Sigmoid colon (tissue), 7 donors: ENCODE measurements around the gene CFAP210. TPM values are rescaled to one million over a fixed set of nuclear protein-coding genes. Genes with fewer than 3 reads are reported as not detected.

Experiments used
- DNase-seq: peaks from one replicate; pipeline ENCODE4 v3.0.0-alpha.2; 2019
- H3K27ac ChIP-seq, 4 donors: fragments of 200-600 bp; sonication (generic); one replicate each; pipeline ENCODE4 v1.5.1; 2016 to 2019; ENCODE audit warnings: mild to moderate bottlenecking in 1 of 4
- H3K27me3 ChIP-seq, 3 donors: fragments of 200-600 bp; sonication (generic); one replicate each; pipeline ENCODE4 v1.5.1; 2019; ENCODE audit warnings: mild to moderate bottlenecking in 1 of 3
- H3K36me3 ChIP-seq, 4 donors: fragments of 200-600 bp; sonication (generic); one replicate each; pipeline ENCODE4 v1.5.1; 2016 to 2019
- H3K4me1 ChIP-seq, 4 donors: fragments of 200-600 bp; sonication (generic); one replicate each; pipeline ENCODE4 v1.5.1; 2017 to 2019
- H3K4me3 ChIP-seq, 4 donors: fragments of 200-600 bp; sonication (generic); one replicate each; pipeline ENCODE4 v1.5.1; 2017 to 2019; ENCODE audit warnings: mild to moderate bottlenecking in 2 of 4, moderate library complexity in 1 of 4
- H3K9me3 ChIP-seq, 4 donors: fragments of 200-600 bp in 3 of 4; sonication (generic) in 3 of 4; one replicate each; pipeline versions ENCODE4 v1.5.1 to v1.6.1; 2013 to 2019
- CTCF ChIP-seq, 4 experiments: fragments of 450-650 bp in 3 of 4; fragments of 200-600 bp in 1 of 4; IDR thresholded peaks; one replicate each; pipeline ENCODE4 v1.5.1; 2016 to 2019; ENCODE audit warnings: antibody characterized with exemption in 4 of 4, mild to moderate bottlenecking in 3 of 4, moderate library complexity in 2 of 4
- EP300 ChIP-seq, 4 donors: sonication (generic); formaldehyde crosslinking; IDR thresholded peaks; one replicate each; pipeline ENCODE4 v1.6.1; 2017; ENCODE audit warnings: antibody characterized with exemption in 4 of 4
- POLR2A ChIP-seq, 2 donors: fragments of 450-650 bp; IDR thresholded peaks; one replicate each; pipeline ENCODE4 v1.6.1; 2016; ENCODE audit warnings: antibody characterized with exemption in 2 of 2, mild to moderate bottlenecking in 2 of 2, moderate library complexity in 2 of 2
- POLR2AphosphoS5 ChIP-seq, 4 donors: sonication (generic); formaldehyde crosslinking; IDR thresholded peaks; one replicate each; pipeline ENCODE4 v1.6.1; 2017; ENCODE audit warnings: antibody characterized with exemption in 4 of 4
- WGBS, 2 donors: extraction: QIAGEN DNeasy Blood & Tissue Kit; methylation state at CpG; one replicate each; pipeline ENCODE4 v1.1.7; 2013; 5-methylcytosine and 5-hydroxymethylcytosine counted together
- intact Hi-C: fragments of 100-400 bp; cut with DNase I; formaldehyde crosslinking; loops from one replicate; pipeline ENCODE4 v1.15.1; 2023
- polyA plus RNA-seq, 3 donors: library from polyadenylated mRNA; stranded (reverse); fragments of 200-250 nt; gene quantifications; one replicate each; pipeline ENCODE4 v1.2.3, GENCODE V29; 2013
- total RNA-seq, 4 donors: library from RNA; depleted of rRNA; stranded (reverse); fragments of >200 nt; gene quantifications; one replicate each; pipeline ENCODE4 v1.1.0, GENCODE V29; 2016
- donor health status: healthy with polysubstance abuse.
- donor health status: Bipolar disorder and iron deficiency.
- donor health status: healthy.

The CFAP210 gene
- not detected for total RNA-seq
- polyA plus RNA-seq, result under 1 TPM in 1 of 3 donors, not detected in 2; 0.04 TPM

GRCh38 chr2:169694113-169694893, at the start of gene CFAP210, which contains the start of gene PHOSPHO2:
CFAP210 (minus strand) TSS chr2:169694405; CDS start chr2:169694327, 78 bp downstream.
PHOSPHO2 (plus strand) TSS chr2:169694469; CDS start chr2:169700972, 6,503 bp downstream.
- peak; percentile 100 for DNase-seq
- peak within 1 kb of the TSS; percentile 87 to 89 (median 88) for H3K27ac ChIP-seq
- intact Hi-C loops, result loop anchor here (2.0 kb wide), 1 partner anchor 110 kb away; the partner anchor contains the start of gene PPIG
- TF ChIP-seq EP300 (IDR thresholded peaks at IDR 0.05) (peak in 1 of 4 donors; percentile 32), POLR2AphosphoS5 (IDR thresholded peaks at IDR 0.05) (peak; percentile 91 to 98 (median 92)), CTCF (IDR thresholded peaks at IDR 0.05) (peak in 1 of 4 experiments; percentile 9), POLR2A (IDR thresholded peaks at IDR 0.05) (peak; percentile 67 to 75)
- 0% methylated on average over 63 of the region's 63 CpGs for WGBS, 2 donors
- H3K4me1 ChIP-seq, result peaks cover 0 to 21% (median 13%) of the 10 kb centered on the region in 4 donors
- peaks cover 0 to 7% (median 0%) of the 10 kb centered on the region in 4 donors for H3K36me3 ChIP-seq
- H3K27me3 ChIP-seq, result no peaks in the 10 kb centered on the region
- peak within 1 kb of the TSS; percentile 81 to 89 (median 84) for H3K4me3 ChIP-seq
- no peaks in the 10 kb centered on the region for H3K9me3 ChIP-seq

- TF ChIP-seq POLR2A (IDR thresholded peaks at IDR 0.05) (no peak), POLR2AphosphoS5 (IDR thresholded peaks at IDR 0.05) (peak in 1 of 4 donors; percentile 8)
- intact Hi-C loops, result no loop called here
- Histone ChIP-seq H3K4me3 (no peak overlapping the region), H3K4me1 (peaks cover 0 to 39% (median 24%) of the 10 kb centered on the region in 4 donors), H3K27me3 (no peaks in the 10 kb centered on the region), H3K27ac (peak overlapping the region in 1 of 4 donors; percentile 18), H3K36me3 (peaks cover 0 to 49% (median 7%) of the 10 kb centered on the region in 4 donors), H3K9me3 (no peaks in the 10 kb centered on the region)
- DNase-seq, result peak; percentile 73
- WGBS, 2 donors, result 82 to 88% methylated on average over 4 of the region's 4 CpGs
Measured at GRCh38 chr2:169743549-169743948, 49.3 kb upstream of the CFAP210 start.

- H3K27ac ChIP-seq, result peak overlapping the region in 1 of 4 donors; percentile 12
- no peak for TF ChIP-seq CTCF (IDR thresholded peaks at IDR 0.05)
- no peak for TF ChIP-seq POLR2AphosphoS5 (IDR thresholded peaks at IDR 0.05)
- no peak for TF ChIP-seq POLR2A (IDR thresholded peaks at IDR 0.05)
- TF ChIP-seq EP300 (IDR thresholded peaks at IDR 0.05), result no peak
- peaks cover 0 to 78% (median 54%) of the 10 kb centered on the region in 4 donors for H3K4me1 ChIP-seq
- WGBS, 2 donors, result 22 to 76% methylated on average over 1 of the region's 1 CpG
- no peak overlapping the region for H3K4me3 ChIP-seq
- DNase-seq, result no peak
- intact Hi-C loops, result no loop called here
- H3K36me3 ChIP-seq, result peaks cover 0 to 21% (median under 1%) of the 10 kb centered on the region in 4 donors
- H3K27me3 ChIP-seq, result no peaks in the 10 kb centered on the region
- no peaks in the 10 kb centered on the region for H3K9me3 ChIP-seq
Measured at GRCh38 chr2:169739351-169739750, 45.1 kb upstream of the CFAP210 start.

GRCh38 chr2:169738566-169739229, 44.5 kb upstream of the CFAP210 start:
- TF ChIP-seq EP300 (IDR thresholded peaks at IDR 0.05) (no peak), POLR2AphosphoS5 (IDR thresholded peaks at IDR 0.05) (no peak), POLR2A (IDR thresholded peaks at IDR 0.05) (no peak), CTCF (IDR thresholded peaks at IDR 0.05) (no peak)
- 56 to 67% methylated on average over 4 of the region's 5 CpGs for WGBS, 2 donors
- Histone ChIP-seq H3K27ac (peak overlapping the region in 1 of 4 donors; percentile 12), H3K27me3 (no peaks in the 10 kb centered on the region), H3K36me3 (peaks cover 0 to 14% (median 0%) of the 10 kb centered on the region in 4 donors), H3K4me1 (peaks cover 0 to 73% (median 54%) of the 10 kb centered on the region in 4 donors), H3K4me3 (no peak overlapping the region), H3K9me3 (no peaks in the 10 kb centered on the region)
- no peak for DNase-seq
- intact Hi-C loops, result no loop called here
